ENCODE results near the gene TMEM43.

Gene TMEM43

DNA sequence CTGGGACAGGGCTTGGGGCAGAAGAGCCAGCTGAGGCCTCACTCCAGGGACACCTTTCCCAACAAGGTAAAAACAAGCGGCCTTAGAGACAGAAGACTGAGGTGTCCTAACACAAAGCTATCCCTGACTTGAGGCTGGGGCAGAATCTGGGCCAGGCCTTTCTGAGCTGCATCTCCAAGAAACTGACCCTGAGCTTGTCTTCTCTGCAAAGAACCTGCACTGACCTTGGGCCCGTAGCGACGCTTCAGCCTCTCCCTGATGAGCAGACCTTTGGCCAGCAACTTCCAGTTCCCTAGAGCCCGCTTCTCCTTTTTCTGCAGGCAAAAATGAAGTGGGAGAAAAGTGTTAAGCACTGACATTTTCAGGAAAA, 22.2 kb downstream of the TMEM43 start:
- TF ChIP-seq PRDM1 (tag by site-specific recombination; IDR thresholded peaks at IDR 0.05) (no peak), ZNF394 (tag by site-specific recombination; IDR thresholded peaks at IDR 0.05; ENCODE audit: borderline replicate concordance) (no peak), ZNF704 (tag by site-specific recombination; IDR thresholded peaks at IDR 0.05) (no peak), SALL2 (tag by site-specific recombination; IDR thresholded peaks at IDR 0.05; ENCODE audit: borderline replicate concordance) (no peak), KLF1 (tag by site-specific recombination; IDR thresholded peaks at IDR 0.05) (no peak), GLIS2 (tag by site-specific recombination; IDR thresholded peaks at IDR 0.05) (no peak), ZNF121 (tag by site-specific recombination; IDR thresholded peaks at IDR 0.05) (no peak), HOXA7 (CRISPR knock-in tag; IDR thresholded peaks at IDR 0.05; ENCODE audit: borderline replicate concordance) (no peak), ZNF768 (tag by site-specific recombination; IDR thresholded peaks at IDR 0.05) (no peak), ZNF114 (tag by site-specific recombination; IDR thresholded peaks at IDR 0.05) (no peak), ZNF132 (tag by site-specific recombination; IDR thresholded peaks at IDR 0.05; ENCODE audit: borderline replicate concordance) (no peak), ZNF670 (tag by site-specific recombination; IDR thresholded peaks at IDR 0.05; ENCODE audit: low read depth) (no peak)
- ChIA-PET POLR2A (interaction anchor here (1.3 kb wide), 1 partner anchor 22 kb away, joined by 8 read pairs; the partner anchor contains the start of genes CHCHD4 and TMEM43), CTCF (interaction anchor here (0.6 kb wide), 1 partner anchor 59 kb away, joined by 4 read pairs; no protein-coding TSS in a partner anchor)
- H3K27ac ChIP-seq (ENCODE audit: extremely low read depth, low read depth, low read length): no peak overlapping the region
- peaks cover 0 to 68% of the 10 kb centered on the region in 2 experiments; a peak in 2 of 3 replicates for H3K36me3 ChIP-seq (ENCODE audit: control insufficient read depth in 2 of 2, insufficient read depth in 1 of 2, low read length in 2 of 2)
- H3K4me3 ChIP-seq (ENCODE audit: low read depth, low read length): no peak overlapping the region
- no peaks in the 10 kb centered on the region for H3K9me3 ChIP-seq (ENCODE audit: control insufficient read depth, insufficient read depth, low read depth, low read length)
- H3K4me1 ChIP-seq (ENCODE audit: control insufficient read depth, insufficient read depth, low read length): peaks cover 11% of the 10 kb centered on the region

GRCh38 chr3:14147617-14148016, 22.8 kb downstream of the TMEM43 start:
- peaks cover 11% of the 10 kb centered on the region for H3K4me1 ChIP-seq (ENCODE audit: control insufficient read depth, insufficient read depth, low read length)
- H3K27ac ChIP-seq (ENCODE audit: extremely low read depth, low read depth, low read length): no peak overlapping the region
- no peak overlapping the region for H3K4me3 ChIP-seq (ENCODE audit: low read depth, low read length)
- POLR2A ChIA-PET: no interaction called here
- H3K9me3 ChIP-seq (ENCODE audit: control insufficient read depth, insufficient read depth, low read depth, low read length): no peaks in the 10 kb centered on the region
- TF ChIP-seq ZIC2 (tag by site-specific recombination; IDR thresholded peaks at IDR 0.05) (0 out of 2 replicates have a peak, but pooled peaks have one; percentile 39), ZNF660 (tag by site-specific recombination; IDR thresholded peaks at IDR 0.05) (no peak)
- CTCF ChIA-PET: no interaction called here
- peaks cover 0 to 68% of the 10 kb centered on the region in 2 experiments; a peak in 2 of 3 replicates for H3K36me3 ChIP-seq (ENCODE audit: control insufficient read depth in 2 of 2, insufficient read depth in 1 of 2, low read length in 2 of 2)

DNA sequence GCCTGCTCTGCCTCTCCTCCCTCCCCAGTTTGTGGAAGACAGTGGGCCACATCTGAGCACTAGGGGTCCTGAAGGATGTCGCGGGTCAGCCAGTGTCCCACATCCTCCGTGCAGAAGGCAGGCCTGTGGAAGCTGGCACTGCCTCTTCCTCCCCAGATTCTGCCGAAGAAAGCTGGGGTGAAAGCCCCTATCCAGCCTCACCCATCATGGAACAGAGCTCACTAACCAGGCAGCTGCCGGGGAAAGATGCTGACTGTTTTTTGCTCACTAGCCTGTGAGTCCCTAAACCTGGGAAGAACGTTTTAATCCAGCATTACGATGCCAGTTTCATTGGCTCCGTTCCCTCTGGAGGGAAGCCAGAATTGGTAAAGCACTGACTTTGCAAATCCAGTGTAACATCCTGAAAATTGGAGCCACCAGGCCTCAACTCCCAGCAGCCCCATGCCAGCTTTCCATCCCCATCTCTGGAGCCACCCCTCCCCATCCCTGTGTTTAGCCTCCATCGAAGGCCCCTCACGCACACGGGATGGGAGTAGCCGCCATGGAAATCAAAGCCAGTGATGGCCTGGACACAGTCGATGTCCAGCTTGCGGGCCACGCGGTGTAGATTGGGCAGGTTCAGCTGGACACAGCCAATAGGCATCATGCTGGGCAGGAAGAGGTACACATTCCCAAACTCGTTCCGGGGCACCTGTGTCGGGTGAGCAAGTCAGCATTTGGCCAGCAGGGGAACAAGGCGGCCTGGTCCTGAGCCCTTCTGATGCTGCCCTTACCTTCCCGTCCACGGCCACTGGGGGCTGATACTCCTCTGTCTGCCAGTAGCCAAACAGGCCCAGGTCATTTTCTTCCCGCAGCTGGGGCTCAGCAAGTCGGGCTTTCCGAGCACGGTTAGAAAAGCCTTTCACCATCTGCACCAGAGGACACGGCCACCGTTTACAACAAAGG, 23.5 kb downstream of the TMEM43 start:
- H3K4me3 ChIP-seq (ENCODE audit: low read depth, low read length): no peak overlapping the region
- CTCF ChIA-PET: interaction anchor here (0.6 kb wide), 1 partner anchor 354 kb away, joined by 3 read pairs; no protein-coding TSS in a partner anchor
- peaks cover 11% of the 10 kb centered on the region for H3K4me1 ChIP-seq (ENCODE audit: control insufficient read depth, insufficient read depth, low read length)
- POLR2A ChIA-PET: interaction anchor here (1.0 kb wide), 1 partner anchor 30 kb away, joined by 3 read pairs; the partner anchor contains the start of gene LSM3
- H3K36me3 ChIP-seq (ENCODE audit: control insufficient read depth in 2 of 2, insufficient read depth in 1 of 2, low read length in 2 of 2): peaks cover 0 to 74% of the 10 kb centered on the region in 2 experiments; a peak in 2 of 3 replicates
- no peak overlapping the region for H3K27ac ChIP-seq (ENCODE audit: extremely low read depth, low read depth, low read length)
- H3K9me3 ChIP-seq (ENCODE audit: control insufficient read depth, insufficient read depth, low read depth, low read length): no peaks in the 10 kb centered on the region
- TF ChIP-seq, protein P1, sequence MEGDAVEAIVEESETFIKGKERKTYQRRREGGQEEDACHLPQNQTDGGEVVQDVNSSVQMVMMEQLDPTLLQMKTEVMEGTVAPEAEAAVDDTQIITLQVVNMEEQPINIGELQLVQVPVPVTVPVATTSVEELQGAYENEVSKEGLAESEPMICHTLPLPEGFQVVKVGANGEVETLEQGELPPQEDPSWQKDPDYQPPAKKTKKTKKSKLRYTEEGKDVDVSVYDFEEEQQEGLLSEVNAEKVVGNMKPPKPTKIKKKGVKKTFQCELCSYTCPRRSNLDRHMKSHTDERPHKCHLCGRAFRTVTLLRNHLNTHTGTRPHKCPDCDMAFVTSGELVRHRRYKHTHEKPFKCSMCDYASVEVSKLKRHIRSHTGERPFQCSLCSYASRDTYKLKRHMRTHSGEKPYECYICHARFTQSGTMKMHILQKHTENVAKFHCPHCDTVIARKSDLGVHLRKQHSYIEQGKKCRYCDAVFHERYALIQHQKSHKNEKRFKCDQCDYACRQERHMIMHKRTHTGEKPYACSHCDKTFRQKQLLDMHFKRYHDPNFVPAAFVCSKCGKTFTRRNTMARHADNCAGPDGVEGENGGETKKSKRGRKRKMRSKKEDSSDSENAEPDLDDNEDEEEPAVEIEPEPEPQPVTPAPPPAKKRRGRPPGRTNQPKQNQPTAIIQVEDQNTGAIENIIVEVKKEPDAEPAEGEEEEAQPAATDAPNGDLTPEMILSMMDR (tag by site-specific recombination; IDR thresholded peaks at IDR 0.05): peak; percentile 68
- TF ChIP-seq ZBTB7A (tag by site-specific recombination; IDR thresholded peaks at IDR 0.05; ENCODE audit: low read depth): no peak
